ENCODE data around the gene BACE1-AS.
"Not testable (repeated sequence)": the region's sequence is repeated elsewhere in the genome, so short reads cannot be mapped to it uniquely, and the experiment has no call there.

BACE1-AS gene

GRCh38 chr11:117290809-117291396 lies at the start of gene BACE1-AS:
BACE1-AS (plus strand) TSS chr11:117291346.
- no peak for DNase-seq

DNA sequence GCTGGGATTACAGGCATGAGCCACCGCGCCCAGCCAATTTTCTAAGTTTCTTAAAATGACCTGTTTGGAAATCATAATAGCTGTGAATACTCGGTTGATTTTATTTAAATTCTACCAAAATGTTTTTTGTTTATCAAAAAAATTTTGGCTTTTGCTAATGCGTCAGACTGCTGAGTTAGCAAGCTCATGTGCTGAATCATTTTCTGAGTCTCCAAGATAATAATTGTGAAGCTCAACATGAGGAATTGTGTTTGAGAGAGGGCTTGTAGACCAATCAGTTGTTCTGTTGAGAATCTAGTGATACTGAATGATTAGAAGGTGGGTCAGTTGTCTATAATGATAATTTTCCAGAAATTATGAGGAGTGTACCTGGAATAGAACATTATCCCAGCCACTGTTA lies 42.8 kb upstream of the BACE1-AS start:
- DNase-seq = no peak

- no peak for DNase-seq
Observed at GRCh38 chr11:117249571-117249970, 41.6 kb upstream of the BACE1-AS start.

- no peak for DNase-seq
Observed at GRCh38 chr11:117251506-117251905, 39.6 kb upstream of the BACE1-AS start.

- no peak for DNase-seq
Observed at GRCh38 chr11:117255966-117256365, 35.2 kb upstream of the BACE1-AS start.

DNA sequence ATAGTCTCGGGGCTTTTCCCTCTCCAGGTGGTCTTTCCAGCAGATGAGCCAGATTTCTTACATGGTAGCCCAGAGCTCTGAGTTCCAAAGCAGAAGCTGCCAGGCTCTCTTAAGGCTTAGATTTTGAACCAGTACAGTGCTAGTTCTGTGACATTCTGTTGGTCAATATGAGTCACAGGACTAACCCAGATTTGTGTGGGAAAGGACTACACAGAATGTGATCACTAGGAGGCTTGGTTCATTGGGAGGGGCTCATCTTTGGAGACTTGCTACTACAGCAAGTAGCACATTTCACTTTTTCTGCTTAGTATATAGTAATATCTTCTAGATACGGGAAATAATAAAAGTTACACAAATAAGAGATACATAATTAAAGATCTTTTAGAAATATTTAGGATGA lies 34.6 kb upstream of the BACE1-AS start:
- DNase-seq = no peak

GRCh38 chr11:117258576-117258975 lies 32.6 kb upstream of the BACE1-AS start:
- no peak for DNase-seq

- DNase-seq = peak; percentile 61
Observed at GRCh38 chr11:117259417-117259816, 31.7 kb upstream of the BACE1-AS start.

- not testable (repeated sequence) for DNase-seq
Observed at GRCh38 chr11:117264624-117265323, 26.4 kb upstream of the BACE1-AS start.

GRCh38 chr11:117265745-117266144 lies 25.4 kb upstream of the BACE1-AS start:
- no peak for DNase-seq

- peak; percentile 41 for DNase-seq
Observed at GRCh38 chr11:117269856-117270255, 21.3 kb upstream of the BACE1-AS start.

GRCh38 chr11:117271208-117271607 lies 19.9 kb upstream of the BACE1-AS start:
- DNase-seq = no peak

- not testable (repeated sequence) for DNase-seq
Observed at GRCh38 chr11:117272175-117272574, 19.0 kb upstream of the BACE1-AS start.

GRCh38 chr11:117273550-117274289 lies 17.4 kb upstream of the BACE1-AS start:
- peak; percentile 90 for DNase-seq

DNA sequence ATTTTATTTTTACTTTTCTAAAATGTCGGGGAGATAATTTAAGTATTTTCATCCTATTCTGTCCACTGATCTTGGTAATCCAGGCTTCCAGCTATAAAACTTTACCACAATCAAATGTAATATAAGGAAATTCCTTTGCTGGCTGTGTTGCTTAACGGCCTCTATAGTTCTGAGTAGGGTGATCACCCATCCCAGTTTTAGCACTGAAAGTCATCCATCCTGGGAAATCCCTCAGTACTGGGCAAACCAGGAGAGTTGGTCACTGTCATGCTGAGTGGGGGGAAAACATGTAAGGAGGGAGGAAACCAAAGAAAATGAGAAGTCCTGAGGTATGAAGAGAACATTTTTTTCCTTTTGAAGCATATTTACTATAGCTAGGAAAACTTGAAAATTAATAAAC lies 12.8 kb upstream of the BACE1-AS start:
- no peak for DNase-seq

GRCh38 chr11:117279711-117280376 lies 11.3 kb upstream of the BACE1-AS start:
- peak; percentile 80 for DNase-seq

DNA sequence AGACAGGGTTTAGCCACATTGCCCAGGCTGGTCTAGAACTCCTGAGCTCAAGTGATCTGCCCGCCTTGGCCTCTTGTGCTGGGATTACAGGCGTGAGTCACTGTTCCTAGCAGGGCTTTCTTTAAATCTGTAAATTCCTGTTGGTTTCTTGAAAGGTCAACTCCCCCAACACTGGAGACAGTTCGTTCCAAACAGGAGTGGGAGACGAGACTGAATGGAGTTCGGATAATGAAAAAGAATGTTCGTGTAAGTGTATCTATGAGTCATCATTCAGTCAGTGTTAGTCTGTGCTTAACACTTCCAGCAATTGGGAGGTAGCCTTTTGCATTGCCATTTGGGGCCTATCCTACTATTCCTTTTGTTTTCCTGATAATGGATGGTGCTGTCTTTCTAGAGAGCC lies 10.0 kb upstream of the BACE1-AS start:
- DNase-seq = peak; percentile 100

DNA sequence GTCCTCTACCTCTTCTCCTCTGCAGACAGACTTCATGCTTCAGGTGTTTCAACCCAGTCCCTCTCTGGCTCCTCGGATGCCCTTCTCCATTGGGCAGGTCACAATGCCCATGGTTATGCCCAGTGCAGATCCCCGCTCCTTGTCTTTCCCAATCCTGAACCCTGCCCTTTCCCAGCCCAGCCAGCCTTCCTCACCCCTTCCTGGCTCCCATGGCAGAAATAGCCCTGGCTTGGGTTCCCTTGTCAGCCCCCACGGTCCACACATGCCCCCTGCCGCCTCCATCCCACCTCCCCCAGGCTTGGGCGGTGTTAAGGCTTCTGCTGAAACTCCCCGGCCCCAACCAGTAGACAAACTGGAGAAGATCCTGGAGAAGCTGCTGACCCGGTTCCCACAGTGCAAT lies 9.3 kb upstream of the BACE1-AS start:
- DNase-seq = no peak

- DNase-seq = no peak
Observed at GRCh38 chr11:117282956-117283355, 8.2 kb upstream of the BACE1-AS start.

DNA sequence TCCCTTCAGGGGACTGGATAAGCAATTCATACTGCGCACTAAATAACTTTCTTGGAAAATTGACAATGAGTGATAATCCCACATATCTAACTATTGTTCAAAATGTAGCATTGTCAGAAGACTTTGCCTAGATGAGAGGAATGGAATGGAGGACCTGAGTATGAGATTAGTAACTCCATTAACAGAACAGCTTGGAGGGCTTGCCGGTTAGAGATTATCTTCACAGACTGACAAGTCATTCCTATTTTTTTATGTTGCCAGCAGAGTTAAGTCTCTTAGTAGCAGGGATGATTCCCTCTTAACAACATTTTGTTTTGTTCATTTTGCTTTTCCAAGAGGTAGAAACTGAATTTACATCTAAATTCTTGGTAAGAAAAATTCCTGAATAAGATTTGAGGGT lies 7.1 kb upstream of the BACE1-AS start:
- no peak for DNase-seq

GRCh38 chr11:117286588-117286987 lies 4.6 kb upstream of the BACE1-AS start:
- no peak for DNase-seq

DNA sequence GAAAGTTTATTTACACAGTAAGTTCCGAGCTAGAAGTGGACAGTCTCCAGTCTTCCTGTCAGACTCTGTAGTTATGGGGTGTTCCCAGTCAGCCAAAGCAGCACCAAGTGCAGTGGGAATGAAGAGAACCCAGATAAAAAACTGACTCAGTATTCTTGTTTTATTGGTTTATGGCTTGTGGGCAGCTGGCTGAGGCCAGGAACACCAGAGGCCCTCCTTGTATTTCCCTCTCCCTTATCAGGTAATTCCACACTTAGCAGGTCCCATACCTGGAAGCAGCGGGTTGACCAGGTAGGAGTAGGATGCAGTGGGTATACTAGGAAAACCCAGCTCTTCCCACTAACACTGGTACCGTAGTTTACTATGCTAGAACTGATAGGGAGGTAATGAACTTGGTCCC lies 3.5 kb upstream of the BACE1-AS start:
- no peak for DNase-seq

- DNase-seq = no peak
Observed at GRCh38 chr11:117289795-117290194, 1.4 kb upstream of the BACE1-AS start.

GRCh38 chr11:117292616-117293015 lies 1.5 kb downstream of the BACE1-AS start:
- no peak for DNase-seq

Data from NCI-H226 (cell line).